Ovary (tissue), 3 donors: ENCODE results near the gene ROR2.

ENCODE experiments used
- EP300 ChIP-seq: sonication (generic); formaldehyde crosslinking; IDR thresholded peaks from one replicate; pipeline ENCODE4 v1.6.1; 2017; ENCODE audit warnings: antibody characterized with exemption
- POLR2A ChIP-seq: fragments of 450-650 bp; IDR thresholded peaks from one replicate; pipeline ENCODE4 v1.6.1; 2017; ENCODE audit warnings: antibody characterized with exemption, mild to moderate bottlenecking, moderate library complexity
- TF ChIP-seq, protein P1 (sequence below), 3 donors: fragments of 450-650 bp in 2 of 3; fragments of 200-600 bp in 1 of 3; IDR thresholded peaks; one replicate each; pipeline versions ENCODE4 v1.5.1 to v1.8.0; 2016 to 2022; ENCODE audit warnings: antibody characterized with exemption in 3 of 3, mild to moderate bottlenecking in 1 of 3
- donor health status: DM: no; HTN: no; CAD: no.

DNA sequence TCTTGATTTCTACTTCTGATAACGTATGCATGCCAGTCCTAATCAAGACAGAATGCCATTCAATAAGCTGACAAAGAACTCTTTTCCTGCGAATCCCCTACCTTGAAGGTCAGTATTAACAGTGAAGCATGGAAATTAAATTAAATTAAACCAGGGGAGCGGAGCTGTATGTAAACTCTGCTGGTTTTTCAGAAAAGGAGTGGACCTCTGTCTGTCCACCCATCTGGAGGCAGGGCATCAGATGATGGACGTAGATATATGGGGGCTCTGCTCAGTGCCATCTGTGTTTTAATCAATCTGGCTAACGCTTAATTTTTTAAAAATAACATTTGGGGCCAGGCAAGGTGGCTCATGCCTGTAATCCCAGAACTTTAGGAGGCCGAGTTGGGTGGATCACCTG, 101.9 kb downstream of the ROR2 start:
- TF ChIP-seq, protein P1, sequence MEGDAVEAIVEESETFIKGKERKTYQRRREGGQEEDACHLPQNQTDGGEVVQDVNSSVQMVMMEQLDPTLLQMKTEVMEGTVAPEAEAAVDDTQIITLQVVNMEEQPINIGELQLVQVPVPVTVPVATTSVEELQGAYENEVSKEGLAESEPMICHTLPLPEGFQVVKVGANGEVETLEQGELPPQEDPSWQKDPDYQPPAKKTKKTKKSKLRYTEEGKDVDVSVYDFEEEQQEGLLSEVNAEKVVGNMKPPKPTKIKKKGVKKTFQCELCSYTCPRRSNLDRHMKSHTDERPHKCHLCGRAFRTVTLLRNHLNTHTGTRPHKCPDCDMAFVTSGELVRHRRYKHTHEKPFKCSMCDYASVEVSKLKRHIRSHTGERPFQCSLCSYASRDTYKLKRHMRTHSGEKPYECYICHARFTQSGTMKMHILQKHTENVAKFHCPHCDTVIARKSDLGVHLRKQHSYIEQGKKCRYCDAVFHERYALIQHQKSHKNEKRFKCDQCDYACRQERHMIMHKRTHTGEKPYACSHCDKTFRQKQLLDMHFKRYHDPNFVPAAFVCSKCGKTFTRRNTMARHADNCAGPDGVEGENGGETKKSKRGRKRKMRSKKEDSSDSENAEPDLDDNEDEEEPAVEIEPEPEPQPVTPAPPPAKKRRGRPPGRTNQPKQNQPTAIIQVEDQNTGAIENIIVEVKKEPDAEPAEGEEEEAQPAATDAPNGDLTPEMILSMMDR (IDR thresholded peaks at IDR 0.05) = no peak
- TF ChIP-seq POLR2A (no peak), EP300 (no peak)
